ENCODE data around the gene TULP4. TPM values are rescaled to one million over a fixed set of nuclear protein-coding genes. Genes with fewer than 3 reads are reported as not detected.

Gene TULP4
- total RNA-seq, 1 donor = 131 TPM

DNA sequence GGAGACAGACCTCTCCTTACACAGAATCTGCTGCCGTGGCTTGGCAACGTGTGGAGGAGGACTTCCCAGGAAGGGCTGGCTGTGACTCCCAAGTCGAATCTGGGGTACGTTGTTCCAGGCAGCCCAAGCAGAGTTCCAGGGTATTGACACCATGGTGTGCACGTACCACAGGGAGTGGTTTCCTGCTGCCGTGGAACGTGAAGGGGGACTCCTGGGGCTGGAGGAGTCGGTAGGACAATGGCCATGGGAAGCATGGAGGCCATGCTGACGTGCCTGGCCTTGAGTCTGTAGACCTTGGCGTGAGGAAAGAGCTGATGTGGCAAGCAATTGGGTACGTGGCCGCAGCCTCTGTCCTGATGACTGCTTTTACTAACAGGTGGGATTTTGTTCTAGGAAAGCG is 119.3 kb downstream of the TULP4 start:
- H3K4me3 ChIP-seq (ENCODE audit: low read depth, low read length) = no peak overlapping the region
- DNase-seq (ENCODE audit: low read depth) = no peak
- TF ChIP-seq, protein P1, sequence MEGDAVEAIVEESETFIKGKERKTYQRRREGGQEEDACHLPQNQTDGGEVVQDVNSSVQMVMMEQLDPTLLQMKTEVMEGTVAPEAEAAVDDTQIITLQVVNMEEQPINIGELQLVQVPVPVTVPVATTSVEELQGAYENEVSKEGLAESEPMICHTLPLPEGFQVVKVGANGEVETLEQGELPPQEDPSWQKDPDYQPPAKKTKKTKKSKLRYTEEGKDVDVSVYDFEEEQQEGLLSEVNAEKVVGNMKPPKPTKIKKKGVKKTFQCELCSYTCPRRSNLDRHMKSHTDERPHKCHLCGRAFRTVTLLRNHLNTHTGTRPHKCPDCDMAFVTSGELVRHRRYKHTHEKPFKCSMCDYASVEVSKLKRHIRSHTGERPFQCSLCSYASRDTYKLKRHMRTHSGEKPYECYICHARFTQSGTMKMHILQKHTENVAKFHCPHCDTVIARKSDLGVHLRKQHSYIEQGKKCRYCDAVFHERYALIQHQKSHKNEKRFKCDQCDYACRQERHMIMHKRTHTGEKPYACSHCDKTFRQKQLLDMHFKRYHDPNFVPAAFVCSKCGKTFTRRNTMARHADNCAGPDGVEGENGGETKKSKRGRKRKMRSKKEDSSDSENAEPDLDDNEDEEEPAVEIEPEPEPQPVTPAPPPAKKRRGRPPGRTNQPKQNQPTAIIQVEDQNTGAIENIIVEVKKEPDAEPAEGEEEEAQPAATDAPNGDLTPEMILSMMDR (IDR thresholded peaks at IDR 0.05; ENCODE audit: insufficient read depth, low read length) = no peak

DNA sequence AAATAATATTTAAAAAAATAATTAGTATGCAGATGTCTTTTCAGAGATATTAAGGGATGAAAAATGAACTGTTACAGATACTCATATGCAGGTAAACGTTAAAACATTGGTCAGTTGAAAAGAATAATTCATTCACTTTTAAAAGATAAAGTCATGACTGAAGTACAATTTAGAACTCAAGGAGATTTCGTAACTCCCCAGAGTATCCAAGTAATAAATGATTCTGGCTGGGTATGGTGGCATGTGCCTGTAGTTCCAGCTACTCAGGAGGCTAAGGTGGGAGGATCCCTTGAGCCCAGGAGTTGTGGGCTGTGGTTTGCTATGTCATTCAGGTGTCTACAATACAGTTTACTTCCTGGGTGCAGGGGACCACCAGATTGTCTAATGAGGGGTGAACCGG is 125.3 kb downstream of the TULP4 start:
- DNase-seq (ENCODE audit: low read depth) = peak; percentile 22
- TF ChIP-seq, protein P1 (IDR thresholded peaks at IDR 0.05; ENCODE audit: insufficient read depth, low read length) = no peak
- H3K4me3 ChIP-seq (ENCODE audit: low read depth, low read length) = no peak overlapping the region

DNA sequence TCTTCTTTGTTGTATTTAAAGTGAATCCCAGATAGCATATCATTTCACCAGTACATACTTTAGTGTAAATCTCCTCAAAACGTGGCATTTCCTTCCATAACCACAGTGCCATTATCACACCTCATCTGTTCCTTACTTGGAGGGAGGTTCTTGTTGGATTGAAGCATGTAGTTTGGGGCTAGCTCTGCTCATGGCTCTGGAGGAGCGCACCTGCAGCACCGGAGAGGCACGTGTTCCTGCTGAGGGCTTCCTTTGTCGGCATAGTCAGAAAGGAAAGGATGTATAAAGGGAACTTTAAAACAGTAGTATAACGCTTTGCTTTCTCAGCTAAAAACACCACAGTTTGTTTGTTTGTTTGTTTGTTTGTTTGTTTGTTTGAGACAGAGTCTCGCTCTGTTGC is 126.0 kb downstream of the TULP4 start:
- TF ChIP-seq, protein P1 (IDR thresholded peaks at IDR 0.05; ENCODE audit: insufficient read depth, low read length) = no peak
- DNase-seq (ENCODE audit: low read depth) = no peak
- H3K4me3 ChIP-seq (ENCODE audit: low read depth, low read length) = no peak overlapping the region

DNA sequence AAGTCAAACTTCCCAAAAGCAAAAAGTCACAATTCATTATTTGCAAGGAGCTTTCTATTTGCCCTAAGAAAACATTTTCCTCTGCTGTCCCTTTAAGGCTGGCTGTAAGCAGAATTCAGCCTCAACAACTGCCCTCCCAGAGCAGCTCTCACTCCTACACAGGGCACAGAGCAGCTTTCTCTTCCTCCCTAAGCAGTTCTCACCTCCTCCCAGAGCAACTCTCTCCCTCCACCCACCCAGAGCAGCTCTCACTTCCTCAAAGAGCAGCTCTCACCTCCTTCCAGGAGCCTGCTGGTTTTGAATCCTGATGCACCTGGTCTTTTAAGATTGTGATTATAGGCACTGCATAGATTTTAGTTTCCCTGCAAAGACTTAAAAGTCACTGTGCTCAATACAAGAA is 127.0 kb downstream of the TULP4 start:
- no peak overlapping the region for H3K4me3 ChIP-seq (ENCODE audit: low read depth, low read length)
- TF ChIP-seq, protein P1 (IDR thresholded peaks at IDR 0.05; ENCODE audit: insufficient read depth, low read length) = no peak
- no peak for DNase-seq (ENCODE audit: low read depth)

DNA sequence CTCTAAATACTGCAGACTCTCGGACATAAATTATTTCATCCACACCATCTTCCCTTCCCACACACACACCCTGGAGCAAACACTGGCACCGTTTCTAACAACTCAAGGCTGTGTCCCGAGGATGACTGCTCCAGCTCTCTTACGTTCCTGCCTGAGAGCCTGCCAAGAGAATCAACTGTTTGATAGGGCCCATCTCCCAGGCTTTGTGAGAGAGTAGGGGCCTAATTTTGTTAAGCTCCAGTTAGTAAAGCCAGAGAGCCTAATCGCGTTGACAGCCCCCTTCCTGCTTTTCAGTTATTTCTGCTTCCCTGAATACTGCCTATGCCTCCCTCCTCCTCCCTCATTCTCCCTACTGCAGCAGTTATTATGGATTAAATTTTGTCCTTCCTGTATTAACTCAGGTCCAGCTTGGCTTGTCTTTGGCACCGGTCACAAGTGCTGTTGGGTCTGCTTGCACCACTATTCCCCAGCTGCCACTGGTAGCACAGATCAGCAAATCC is 129.5 kb downstream of the TULP4 start:
- TF ChIP-seq, protein P1 (IDR thresholded peaks at IDR 0.05; ENCODE audit: insufficient read depth, low read length) = no peak
- DNase-seq (ENCODE audit: low read depth) = peak; percentile 51
- no peak overlapping the region for H3K4me3 ChIP-seq (ENCODE audit: low read depth, low read length)

DNA sequence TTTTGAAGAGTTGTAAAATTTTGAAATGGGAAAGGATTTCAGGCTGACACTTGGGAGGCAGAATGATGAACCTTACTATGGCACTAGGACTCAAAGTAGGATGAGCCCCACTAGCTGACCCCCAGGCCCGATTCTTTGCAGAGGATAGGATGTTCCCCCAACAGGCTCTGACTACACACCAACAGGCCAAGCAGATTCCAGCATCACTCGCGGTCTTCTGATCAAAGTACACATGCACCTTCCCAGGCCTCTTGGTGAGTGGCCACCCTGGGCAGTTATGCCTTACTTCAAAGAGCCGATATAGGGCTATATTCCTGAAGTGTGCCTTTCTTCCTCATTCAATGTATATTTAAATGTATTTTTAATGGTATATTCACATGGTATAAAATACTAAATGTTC is 130.0 kb downstream of the TULP4 start:
- TF ChIP-seq, protein P1 (IDR thresholded peaks at IDR 0.05; ENCODE audit: insufficient read depth, low read length) = no peak
- DNase-seq (ENCODE audit: low read depth) = no peak
- H3K4me3 ChIP-seq (ENCODE audit: low read depth, low read length) = no peak overlapping the region

DNA sequence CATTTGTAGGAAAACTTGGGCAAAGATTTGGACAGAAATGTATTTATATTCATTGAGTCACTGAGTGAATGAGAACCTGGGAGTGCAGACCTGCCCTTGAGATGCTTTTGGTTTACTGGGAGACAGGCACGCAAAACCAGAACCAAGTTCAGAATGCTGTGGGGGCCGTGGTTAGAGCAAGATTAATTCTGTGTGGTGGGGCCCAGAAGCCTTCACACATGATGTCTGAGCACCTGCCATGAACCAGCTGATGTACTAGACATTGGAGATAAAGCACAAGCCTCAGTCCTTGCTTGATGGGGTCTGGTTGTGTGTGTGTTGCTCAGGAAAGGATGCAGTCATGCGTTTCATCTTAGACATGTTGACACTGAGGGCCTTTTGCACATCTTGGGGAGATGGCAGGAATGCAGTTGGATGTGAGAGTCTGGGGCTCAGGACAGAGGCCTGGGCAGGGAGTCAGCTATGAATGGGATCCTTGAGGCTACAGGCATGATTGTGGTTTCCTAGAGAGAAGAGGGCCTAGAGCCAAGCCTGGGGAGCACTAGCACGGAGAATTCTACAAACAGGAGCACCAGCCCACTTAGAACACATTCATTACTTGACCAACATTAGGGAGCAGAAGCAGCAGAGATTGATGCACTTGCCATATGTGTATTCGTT is 133.3 kb downstream of the TULP4 start:
- H3K4me3 ChIP-seq (ENCODE audit: low read depth, low read length) = no peak overlapping the region
- DNase-seq (ENCODE audit: low read depth) = no peak
- TF ChIP-seq, protein P1 (IDR thresholded peaks at IDR 0.05; ENCODE audit: insufficient read depth, low read length) = no peak

All from fibroblast of the aortic adventitia (primary cell).